H4 (cell line): ENCODE data around the gene DUSP22. TPM values are rescaled to one million over a fixed set of nuclear protein-coding genes. Genes with fewer than 3 reads are reported as not detected.

ENCODE experiments used
- DNase-seq: peaks from one replicate; pipeline ENCODE4 v3.0.0-alpha.2; 2015; ENCODE audit warnings: low spot score
- total RNA-seq: library from RNA; depleted of rRNA; stranded (reverse); fragments of >200 nt; shearing (Covaris generic); gene quantifications from 2 replicates; pipeline ENCODE4 v1.2.3, GENCODE V29; 2014

DUSP22 gene
- total RNA-seq, 1 experiment from 2014 or later = 8.9 TPM

GRCh38 chr6:351011-351866 lies 59.0 kb downstream of the DUSP22 start:
- no peak for DNase-seq

- DNase-seq = no peak
Observed at GRCh38 chr6:351867-352289, 59.6 kb downstream of the DUSP22 start.

GRCh38 chr6:352474-352873 lies 60.2 kb downstream of the DUSP22 start:
- DNase-seq = no peak

GRCh38 chr6:352896-353470 lies 60.7 kb downstream of the DUSP22 start:
- DNase-seq = no peak

- DNase-seq = no peak
Observed at GRCh38 chr6:353642-354614, 61.6 kb downstream of the DUSP22 start.

GRCh38 chr6:354631-355280 lies 62.5 kb downstream of the DUSP22 start:
- DNase-seq = no peak

- no peak for DNase-seq
Observed at GRCh38 chr6:355373-356208, 63.3 kb downstream of the DUSP22 start.

- no peak for DNase-seq
Observed at GRCh38 chr6:356828-357251, 64.6 kb downstream of the DUSP22 start.

- DNase-seq = no peak
Observed at GRCh38 chr6:357261-357790, 65.0 kb downstream of the DUSP22 start.

- no peak for DNase-seq
Observed at GRCh38 chr6:357791-358341, 65.6 kb downstream of the DUSP22 start.

- DNase-seq = no peak
Observed at GRCh38 chr6:358432-358831, 66.1 kb downstream of the DUSP22 start.

GRCh38 chr6:358847-359246 lies 66.6 kb downstream of the DUSP22 start:
- no peak for DNase-seq

- no peak for DNase-seq
Observed at GRCh38 chr6:359261-360035, 67.2 kb downstream of the DUSP22 start.

GRCh38 chr6:360349-360748 lies 68.1 kb downstream of the DUSP22 start:
- no peak for DNase-seq

GRCh38 chr6:360764-361373 lies 68.6 kb downstream of the DUSP22 start:
- no peak for DNase-seq

- DNase-seq = no peak
Observed at GRCh38 chr6:361411-362132, 69.3 kb downstream of the DUSP22 start.

GRCh38 chr6:362231-362923 lies 70.1 kb downstream of the DUSP22 start:
- DNase-seq = no peak

- DNase-seq = no peak
Observed at GRCh38 chr6:362924-363249, 70.6 kb downstream of the DUSP22 start.
